HEK293 (cell line): ENCODE data around the gene FDX2.

ENCODE experiments used
- CTCF ChIA-PET: fragments of 350-600 bp; formaldehyde crosslinking; extraction: SDS; loops from one replicate; lab custom pipeline; 2021; ENCODE audit warnings: antibody characterized with exemption; lab: Yijun Ruan, JAX
- POLR2A ChIA-PET: fragments of 300-600 bp; formaldehyde crosslinking; extraction: SDS; loops from one replicate; lab custom pipeline; 2020; ENCODE audit warnings: antibody characterized with exemption, inconsistent platforms; lab: Yijun Ruan, JAX
- H3K27ac ChIP-seq: fragments of 200-500 bp; sonication (Bioruptor generic); 2 replicates; pipeline ENCODE4 v1.5.1; 2014; ENCODE audit warnings: low read depth, low read length, control low read depth, inconsistent platforms; ENCODE audit errors: extremely low read depth
- H3K36me3 ChIP-seq, 2 experiments: fragments of 200-500 bp in 1 of 2; sonication (Bioruptor generic) in 1 of 2; 1 replicate in 1 of 2; 2 replicates in 1 of 2; pipeline ENCODE4 v1.5.1; 2014 to 2017; ENCODE audit warnings: inconsistent platforms in 2 of 2, low read length in 2 of 2; ENCODE audit not compliant: control insufficient read depth in 2 of 2, insufficient read depth in 1 of 2
- H3K4me1 ChIP-seq: fragments of 200-500 bp; sonication (Bioruptor generic); 2 replicates; pipeline ENCODE4 v1.5.1; 2014; ENCODE audit warnings: mild to moderate bottlenecking, low read length, inconsistent platforms; ENCODE audit not compliant: control insufficient read depth, insufficient read depth
- H3K4me3 ChIP-seq: 2 replicates; pipeline ENCODE4 v1.5.1; 2011; ENCODE audit warnings: low read depth, mild to moderate bottlenecking, control low read depth, low read length, moderate library complexity
- H3K9me3 ChIP-seq: fragments of 200-500 bp; sonication (Bioruptor generic); 2 replicates; pipeline ENCODE4 v1.5.1; 2014; ENCODE audit warnings: low read depth, low read length, inconsistent platforms; ENCODE audit not compliant: control insufficient read depth, insufficient read depth
- BCL11A ChIP-seq: fragments of 450-650 bp; formaldehyde crosslinking; IDR thresholded peaks from 2 replicates; pipeline ENCODE4 v1.5.1; 2016; ENCODE audit warnings: low read depth, missing biosample characterization, missing genetic modification characterization
- BCL11B ChIP-seq: fragments of 450-650 bp; formaldehyde crosslinking; IDR thresholded peaks from 2 replicates; pipeline ENCODE4 v1.5.1; 2016; ENCODE audit warnings: low read depth, missing biosample characterization, missing genetic modification characterization
- ZFP37 ChIP-seq: fragments of 450-650 bp; formaldehyde crosslinking; IDR thresholded peaks from 2 replicates; pipeline ENCODE4 v1.5.1; 2016; ENCODE audit warnings: missing biosample characterization, missing genetic modification characterization
- ZFP69B ChIP-seq: fragments of 450-650 bp; formaldehyde crosslinking; IDR thresholded peaks from 2 replicates; pipeline ENCODE4 v1.5.1; 2016; ENCODE audit warnings: missing biosample characterization, missing genetic modification characterization
- ZNF146 ChIP-seq: fragments of 450-650 bp; formaldehyde crosslinking; IDR thresholded peaks from 2 replicates; pipeline ENCODE4 v1.5.1; 2016; ENCODE audit warnings: missing biosample characterization, missing genetic modification characterization
- ZNF16 ChIP-seq: fragments of 450-650 bp; formaldehyde crosslinking; IDR thresholded peaks from 2 replicates; pipeline ENCODE4 v1.5.1; 2016; ENCODE audit warnings: low read depth, missing biosample characterization, missing genetic modification characterization
- ZNF311 ChIP-seq: fragments of 450-650 bp; formaldehyde crosslinking; IDR thresholded peaks from 2 replicates; pipeline ENCODE4 v1.5.1; 2017; ENCODE audit warnings: missing biosample characterization, missing genetic modification characterization, borderline replicate concordance
- ZNF510 ChIP-seq: fragments of 450-650 bp; formaldehyde crosslinking; IDR thresholded peaks from 2 replicates; pipeline ENCODE4 v1.5.1; 2018; ENCODE audit warnings: mild to moderate bottlenecking, missing genetic modification characterization, missing biosample characterization; ENCODE audit not compliant: insufficient replicate concordance
- TF ChIP-seq, protein P1 (sequence below): fragments of 450-650 bp; formaldehyde crosslinking; conservative IDR thresholded peaks from 2 replicates; pipeline ENCODE4 v1.5.1; 2016; ENCODE audit warnings: low read depth, missing biosample characterization, missing genetic modification characterization
- TF ChIP-seq, protein P2 (sequence below): fragments of 450-650 bp; formaldehyde crosslinking; IDR thresholded peaks from 2 replicates; pipeline ENCODE4 v1.5.1; 2016; ENCODE audit warnings: missing biosample characterization, missing genetic modification characterization
- TF ChIP-seq, protein P3 (sequence below): fragments of 450-650 bp; formaldehyde crosslinking; IDR thresholded peaks from 2 replicates; pipeline ENCODE4 v1.5.1; 2016; ENCODE audit warnings: missing biosample characterization, missing genetic modification characterization
- TF ChIP-seq, protein P4 (sequence below): fragments of 450-650 bp; formaldehyde crosslinking; IDR thresholded peaks from 2 replicates; pipeline ENCODE4 v1.5.1; 2016; ENCODE audit warnings: missing biosample characterization, missing genetic modification characterization

The FDX2 gene

DNA sequence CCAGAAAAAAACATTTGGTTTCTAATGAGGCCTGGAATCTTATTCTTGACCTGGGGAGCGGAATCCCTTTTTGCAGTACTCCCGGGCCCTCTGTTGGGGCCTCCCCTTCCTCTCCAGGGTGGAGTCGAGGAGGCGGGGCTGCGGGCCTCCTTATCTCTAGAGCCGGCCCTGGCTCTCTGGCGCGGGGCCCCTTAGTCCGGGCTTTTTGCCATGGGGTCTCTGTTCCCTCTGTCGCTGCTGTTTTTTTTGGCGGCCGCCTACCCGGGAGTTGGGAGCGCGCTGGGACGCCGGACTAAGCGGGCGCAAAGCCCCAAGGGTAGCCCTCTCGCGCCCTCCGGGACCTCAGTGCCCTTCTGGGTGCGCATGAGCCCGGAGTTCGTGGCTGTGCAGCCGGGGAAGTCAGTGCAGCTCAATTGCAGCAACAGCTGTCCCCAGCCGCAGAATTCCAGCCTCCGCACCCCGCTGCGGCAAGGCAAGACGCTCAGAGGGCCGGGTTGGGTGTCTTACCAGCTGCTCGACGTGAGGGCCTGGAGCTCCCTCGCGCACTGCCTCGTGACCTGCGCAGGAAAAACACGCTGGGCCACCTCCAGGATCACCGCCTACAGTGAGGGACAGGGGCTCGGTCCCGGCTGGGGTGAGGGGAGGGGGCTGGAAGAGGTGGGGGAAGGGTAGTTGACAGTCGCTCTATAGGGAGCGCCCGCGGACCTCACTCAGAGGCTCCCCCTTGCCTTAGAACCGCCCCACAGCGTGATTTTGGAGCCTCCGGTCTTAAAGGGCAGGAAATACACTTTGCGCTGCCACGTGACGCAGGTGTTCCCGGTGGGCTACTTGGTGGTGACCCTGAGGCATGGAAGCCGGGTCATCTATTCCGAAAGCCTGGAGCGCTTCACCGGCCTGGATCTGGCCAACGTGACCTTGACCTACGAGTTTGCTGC, 28.7 kb downstream of the FDX2 start, which contains the start of gene ICAM4 (continued):
- TF ChIP-seq ZFP69B (tag by site-specific recombination) (0 out of 2 replicates have a peak, but pooled peaks have one; percentile 25), ZNF16 (tag by site-specific recombination) (peak; percentile 63; the same call in 1 of the 2 replicates), ZFP37 (tag by site-specific recombination) (no peak)
- TF ChIP-seq, protein P1, sequence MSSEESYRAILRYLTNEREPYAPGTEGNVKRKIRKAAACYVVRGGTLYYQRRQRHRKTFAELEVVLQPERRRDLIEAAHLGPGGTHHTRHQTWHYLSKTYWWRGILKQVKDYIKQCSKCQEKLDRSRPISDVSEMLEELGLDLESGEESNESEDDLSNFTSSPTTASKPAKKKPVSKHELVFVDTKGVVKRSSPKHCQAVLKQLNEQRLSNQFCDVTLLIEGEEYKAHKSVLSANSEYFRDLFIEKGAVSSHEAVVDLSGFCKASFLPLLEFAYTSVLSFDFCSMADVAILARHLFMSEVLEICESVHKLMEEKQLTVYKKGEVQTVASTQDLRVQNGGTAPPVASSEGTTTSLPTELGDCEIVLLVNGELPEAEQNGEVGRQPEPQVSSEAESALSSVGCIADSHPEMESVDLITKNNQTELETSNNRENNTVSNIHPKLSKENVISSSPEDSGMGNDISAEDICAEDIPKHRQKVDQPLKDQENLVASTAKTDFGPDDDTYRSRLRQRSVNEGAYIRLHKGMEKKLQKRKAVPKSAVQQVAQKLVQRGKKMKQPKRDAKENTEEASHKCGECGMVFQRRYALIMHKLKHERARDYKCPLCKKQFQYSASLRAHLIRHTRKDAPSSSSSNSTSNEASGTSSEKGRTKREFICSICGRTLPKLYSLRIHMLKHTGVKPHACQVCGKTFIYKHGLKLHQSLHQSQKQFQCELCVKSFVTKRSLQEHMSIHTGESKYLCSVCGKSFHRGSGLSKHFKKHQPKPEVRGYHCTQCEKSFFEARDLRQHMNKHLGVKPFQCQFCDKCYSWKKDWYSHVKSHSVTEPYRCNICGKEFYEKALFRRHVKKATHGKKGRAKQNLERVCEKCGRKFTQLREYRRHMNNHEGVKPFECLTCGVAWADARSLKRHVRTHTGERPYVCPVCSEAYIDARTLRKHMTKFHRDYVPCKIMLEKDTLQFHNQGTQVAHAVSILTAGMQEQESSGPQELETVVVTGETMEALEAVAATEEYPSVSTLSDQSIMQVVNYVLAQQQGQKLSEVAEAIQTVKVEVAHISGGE (tag by site-specific recombination), result peak; percentile 75
- TF ChIP-seq, protein P2, sequence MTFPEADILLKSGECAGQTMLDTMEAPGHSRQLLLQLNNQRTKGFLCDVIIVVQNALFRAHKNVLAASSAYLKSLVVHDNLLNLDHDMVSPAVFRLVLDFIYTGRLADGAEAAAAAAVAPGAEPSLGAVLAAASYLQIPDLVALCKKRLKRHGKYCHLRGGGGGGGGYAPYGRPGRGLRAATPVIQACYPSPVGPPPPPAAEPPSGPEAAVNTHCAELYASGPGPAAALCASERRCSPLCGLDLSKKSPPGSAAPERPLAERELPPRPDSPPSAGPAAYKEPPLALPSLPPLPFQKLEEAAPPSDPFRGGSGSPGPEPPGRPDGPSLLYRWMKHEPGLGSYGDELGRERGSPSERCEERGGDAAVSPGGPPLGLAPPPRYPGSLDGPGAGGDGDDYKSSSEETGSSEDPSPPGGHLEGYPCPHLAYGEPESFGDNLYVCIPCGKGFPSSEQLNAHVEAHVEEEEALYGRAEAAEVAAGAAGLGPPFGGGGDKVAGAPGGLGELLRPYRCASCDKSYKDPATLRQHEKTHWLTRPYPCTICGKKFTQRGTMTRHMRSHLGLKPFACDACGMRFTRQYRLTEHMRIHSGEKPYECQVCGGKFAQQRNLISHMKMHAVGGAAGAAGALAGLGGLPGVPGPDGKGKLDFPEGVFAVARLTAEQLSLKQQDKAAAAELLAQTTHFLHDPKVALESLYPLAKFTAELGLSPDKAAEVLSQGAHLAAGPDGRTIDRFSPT (tag by site-specific recombination), result peak; percentile 64

DNA sequence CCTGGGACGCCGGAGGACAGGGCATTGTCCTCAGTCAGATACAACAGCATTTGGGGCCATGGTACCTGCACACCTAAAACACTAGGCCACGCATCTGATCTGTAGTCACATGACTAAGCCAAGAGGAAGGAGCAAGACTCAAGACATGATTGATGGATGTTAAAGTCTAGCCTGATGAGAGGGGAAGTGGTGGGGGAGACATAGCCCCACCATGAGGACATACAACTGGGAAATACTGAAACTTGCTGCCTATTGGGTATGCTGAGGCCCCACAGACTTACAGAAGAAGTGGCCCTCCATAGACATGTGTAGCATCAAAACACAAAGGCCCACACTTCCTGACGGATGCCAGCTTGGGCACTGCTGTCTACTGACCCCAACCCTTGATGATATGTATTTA, 30.4 kb downstream of the FDX2 start:
- no peak overlapping the region for H3K4me3 ChIP-seq
- H3K9me3 ChIP-seq, result no peaks in the 10 kb centered on the region
- TF ChIP-seq, protein P3, sequence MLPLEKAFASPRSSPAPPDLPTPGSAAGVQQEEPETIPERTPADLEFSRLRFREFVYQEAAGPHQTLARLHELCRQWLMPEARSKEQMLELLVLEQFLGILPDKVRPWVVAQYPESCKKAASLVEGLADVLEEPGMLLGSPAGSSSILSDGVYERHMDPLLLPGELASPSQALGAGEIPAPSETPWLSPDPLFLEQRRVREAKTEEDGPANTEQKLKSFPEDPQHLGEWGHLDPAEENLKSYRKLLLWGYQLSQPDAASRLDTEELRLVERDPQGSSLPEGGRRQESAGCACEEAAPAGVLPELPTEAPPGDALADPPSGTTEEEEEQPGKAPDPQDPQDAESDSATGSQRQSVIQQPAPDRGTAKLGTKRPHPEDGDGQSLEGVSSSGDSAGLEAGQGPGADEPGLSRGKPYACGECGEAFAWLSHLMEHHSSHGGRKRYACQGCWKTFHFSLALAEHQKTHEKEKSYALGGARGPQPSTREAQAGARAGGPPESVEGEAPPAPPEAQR, result no peak
- TF ChIP-seq BCL11A (tag by site-specific recombination) (no peak), ZNF146 (tag by site-specific recombination) (no peak), ZNF16 (tag by site-specific recombination) (no peak), BCL11B (tag by site-specific recombination) (no peak), ZNF510 (tag by site-specific recombination) (no peak), ZNF311 (no peak)
- TF ChIP-seq, protein P4, sequence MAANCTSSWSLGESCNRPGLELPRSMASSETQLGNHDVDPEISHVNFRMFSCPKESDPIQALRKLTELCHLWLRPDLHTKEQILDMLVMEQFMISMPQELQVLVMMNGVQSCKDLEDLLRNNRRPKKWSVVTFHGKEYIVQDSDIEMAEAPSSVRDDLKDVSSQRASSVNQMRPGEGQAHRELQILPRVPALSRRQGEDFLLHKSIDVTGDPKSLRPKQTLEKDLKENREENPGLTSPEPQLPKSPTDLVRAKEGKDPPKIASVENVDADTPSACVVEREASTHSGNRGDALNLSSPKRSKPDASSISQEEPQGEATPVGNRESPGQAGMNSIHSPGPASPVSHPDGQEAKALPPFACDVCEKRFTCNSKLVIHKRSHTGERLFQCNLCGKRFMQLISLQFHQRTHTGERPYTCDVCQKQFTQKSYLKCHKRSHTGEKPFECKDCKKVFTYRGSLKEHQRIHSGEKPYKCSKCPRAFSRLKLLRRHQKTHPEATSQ (tag by site-specific recombination), result no peak
- ChIA-PET CTCF (interaction anchor here (0.5 to 2.9 kb wide), 4 partner anchors 14 to 131 kb away, joined by 3 to 15 read pairs (median 4); partner anchors contain the start of gene ICAM1), POLR2A (interaction anchor here (0.7 to 1.0 kb wide), 2 partner anchors 95 kb away, joined by 3 to 4 read pairs; partner anchors contain the start of gene TYK2)
- H3K36me3 ChIP-seq, result no peaks in the 10 kb centered on the region
- H3K27ac ChIP-seq, result no peak overlapping the region
- no peaks in the 10 kb centered on the region; the same call in 1 of the 2 replicates for H3K4me1 ChIP-seq
